GM23338 (cell line): ENCODE measurements around the gene GIGYF2. TPM values are rescaled to one million over a fixed set of nuclear protein-coding genes. Genes with fewer than 3 reads are reported as not detected.

Source experiments
- ATAC-seq: fragments of 200-7000 bp; cut with Tn5 transposase; 3 replicates; pipeline ENCODE4 v1.9.1; 2020
- DNase-seq: peaks from one replicate; pipeline ENCODE4 v3.0.0-alpha.2; 2015; ENCODE audit warnings: low spot score
- H2AFZ ChIP-seq: fragments of 200-600 bp; sonication (generic); 2 replicates; pipeline ENCODE4 v1.8.0; 2016; ENCODE audit warnings: antibody characterized with exemption, mild to moderate bottlenecking, moderate library complexity
- H3F3A ChIP-seq: fragments of 200-600 bp; sonication (generic); replicated peaks from 2 replicates; pipeline ENCODE4 v1.8.0; 2017; ENCODE audit warnings: antibody characterized with exemption, mixed run types, low read depth
- H3K27ac ChIP-seq: fragments of 200-600 bp; sonication (generic); 2 replicates; pipeline ENCODE4 v1.6.1; 2016; ENCODE audit warnings: low read depth
- H3K27me3 ChIP-seq: fragments of 200-600 bp; sonication (generic); 2 replicates; pipeline ENCODE4 v1.8.0; 2016; ENCODE audit warnings: mild to moderate bottlenecking, mixed run types, moderate library complexity; ENCODE audit not compliant: insufficient read depth
- H3K36me3 ChIP-seq: fragments of 200-600 bp; sonication (generic); 2 replicates; pipeline ENCODE4 v1.8.0; 2016; ENCODE audit warnings: mild to moderate bottlenecking; ENCODE audit not compliant: insufficient read depth
- H3K4me1 ChIP-seq: fragments of 200-600 bp; sonication (generic); 2 replicates; pipeline ENCODE4 v1.8.0; 2016; ENCODE audit warnings: mild to moderate bottlenecking, moderate library complexity; ENCODE audit not compliant: insufficient read depth
- H3K4me2 ChIP-seq: fragments of 200-600 bp; sonication (generic); 2 replicates; pipeline ENCODE4 v1.7.1; 2017; ENCODE audit warnings: mixed run types
- H3K4me3 ChIP-seq: fragments of 200-600 bp; sonication (generic); 2 replicates; pipeline ENCODE4 v1.6.1; 2016; ENCODE audit warnings: mixed run types
- H3K79me2 ChIP-seq: fragments of 200-600 bp; sonication (generic); replicated peaks from 2 replicates; pipeline ENCODE4 v1.8.0; 2017; ENCODE audit warnings: mild to moderate bottlenecking; ENCODE audit not compliant: insufficient read depth
- H3K9me2 ChIP-seq: fragments of 200-600 bp; sonication (generic); 2 replicates; pipeline ENCODE4 v1.8.0; 2017; ENCODE audit not compliant: insufficient read depth
- H4K20me1 ChIP-seq: fragments of 200-600 bp; sonication (generic); replicated peaks from 2 replicates; pipeline ENCODE4 v1.8.0; 2017; ENCODE audit warnings: mild to moderate bottlenecking; ENCODE audit not compliant: insufficient read depth
- H3K27ac Mint-ChIP-seq: 2 replicates; pipeline ENCODE4 v1.8.0; 2020; ENCODE audit warnings: inconsistent platforms, mild to moderate bottlenecking, moderate library complexity, mixed read lengths
- H3K27me3 Mint-ChIP-seq: 3 replicates; pipeline ENCODE4 v1.8.0; 2022; ENCODE audit warnings: low read depth, mild to moderate bottlenecking, moderate library complexity, mixed read lengths, inconsistent platforms; ENCODE audit not compliant: insufficient read depth, poor library complexity
- H3K36me3 Mint-ChIP-seq: 3 replicates; pipeline ENCODE4 v1.8.0; 2021; ENCODE audit warnings: low read depth, mild to moderate bottlenecking, inconsistent platforms, moderate library complexity, mixed read lengths
- H3K4me1 Mint-ChIP-seq: 3 replicates; pipeline ENCODE4 v1.8.0; 2020; ENCODE audit warnings: mild to moderate bottlenecking, inconsistent platforms, mixed read lengths
- H3K4me3 Mint-ChIP-seq: 3 replicates; pipeline ENCODE4 v1.8.0; 2021; ENCODE audit warnings: moderate library complexity, mild to moderate bottlenecking, inconsistent platforms, mixed read lengths
- H3K9me3 Mint-ChIP-seq: 3 replicates; pipeline ENCODE4 v1.8.0; 2020; ENCODE audit warnings: moderate library complexity, mild to moderate bottlenecking, inconsistent platforms, mixed read lengths
- EZH2 ChIP-seq: fragments of 200-600 bp; sonication (generic); IDR thresholded peaks from one replicate; pipeline ENCODE4 v1.8.0; 2017; ENCODE audit warnings: antibody characterized with exemption, mild to moderate bottlenecking, low read depth; ENCODE audit not compliant: unreplicated experiment
- EZH2phosphoT487 ChIP-seq: fragments of 200-600 bp; sonication (generic); IDR thresholded peaks from one replicate; pipeline ENCODE4 v1.8.1; 2018; ENCODE audit warnings: antibody characterized with exemption; ENCODE audit not compliant: unreplicated experiment
- JUNB ChIP-seq: IDR thresholded peaks from one replicate; pipeline ENCODE4 v1.6.1; 2016; ENCODE audit warnings: antibody characterized with exemption; ENCODE audit not compliant: unreplicated experiment
- NANOG ChIP-seq: IDR thresholded peaks from 2 replicates; pipeline ENCODE4 v1.6.1; 2016; ENCODE audit warnings: antibody characterized with exemption, borderline replicate concordance
- polyA plus RNA-seq: library from polyadenylated mRNA; unstranded; fragments of >200 nt; fragmentation: Nextera tagmentation; extraction: Ambion mirVana; gene quantifications from 2 replicates; pipeline ENCODE4 v1.2.1, GENCODE V29; 2016
- total RNA-seq: library from RNA; depleted of rRNA; stranded (reverse); fragments of >200 nt; shearing (Covaris generic); gene quantifications from 2 replicates; pipeline ENCODE4 v1.2.3, GENCODE V29; 2014
- TF ChIP-seq, protein P1 (sequence below), 2 experiments: fragments of 200-600 bp in 1 of 2; sonication (generic) in 1 of 2; conservative IDR thresholded peaks; 2 replicates each; pipeline versions ENCODE4 v1.5.1 to v1.6.1; 2016 to 2017; ENCODE audit warnings: antibody characterized with exemption in 2 of 2, low read depth in 2 of 2, mild to moderate bottlenecking in 2 of 2, moderate library complexity in 1 of 2
- TF ChIP-seq, protein P2 (sequence below): IDR thresholded peaks from one replicate; pipeline ENCODE4 v1.6.1; 2018; ENCODE audit warnings: antibody characterized with exemption; ENCODE audit not compliant: unreplicated experiment

Gene GIGYF2
- total and polyA plus RNA-seq, 2 experiments from 2014 or later: 48.9 to 104 TPM

DNA sequence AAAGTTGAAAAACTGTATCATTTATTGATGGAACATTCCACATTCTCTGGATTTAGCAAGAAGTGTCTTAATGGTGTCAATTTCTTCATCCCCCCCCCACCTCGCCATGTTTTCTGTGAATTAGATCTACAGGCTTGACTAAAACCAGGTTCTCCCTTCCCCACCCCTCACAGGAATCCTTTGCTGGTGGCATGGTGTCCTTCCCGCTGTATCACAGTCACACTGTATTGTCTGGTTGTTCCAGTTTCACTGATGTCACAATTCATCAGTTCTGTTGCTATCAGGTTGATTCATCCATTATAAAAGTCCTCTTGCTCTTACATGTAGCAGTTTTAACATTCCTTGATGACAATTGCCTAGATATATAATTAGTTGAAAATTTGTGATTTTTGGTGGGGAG lies 166.9 kb downstream of the GIGYF2 start (continued):
- TF ChIP-seq, protein P1, sequence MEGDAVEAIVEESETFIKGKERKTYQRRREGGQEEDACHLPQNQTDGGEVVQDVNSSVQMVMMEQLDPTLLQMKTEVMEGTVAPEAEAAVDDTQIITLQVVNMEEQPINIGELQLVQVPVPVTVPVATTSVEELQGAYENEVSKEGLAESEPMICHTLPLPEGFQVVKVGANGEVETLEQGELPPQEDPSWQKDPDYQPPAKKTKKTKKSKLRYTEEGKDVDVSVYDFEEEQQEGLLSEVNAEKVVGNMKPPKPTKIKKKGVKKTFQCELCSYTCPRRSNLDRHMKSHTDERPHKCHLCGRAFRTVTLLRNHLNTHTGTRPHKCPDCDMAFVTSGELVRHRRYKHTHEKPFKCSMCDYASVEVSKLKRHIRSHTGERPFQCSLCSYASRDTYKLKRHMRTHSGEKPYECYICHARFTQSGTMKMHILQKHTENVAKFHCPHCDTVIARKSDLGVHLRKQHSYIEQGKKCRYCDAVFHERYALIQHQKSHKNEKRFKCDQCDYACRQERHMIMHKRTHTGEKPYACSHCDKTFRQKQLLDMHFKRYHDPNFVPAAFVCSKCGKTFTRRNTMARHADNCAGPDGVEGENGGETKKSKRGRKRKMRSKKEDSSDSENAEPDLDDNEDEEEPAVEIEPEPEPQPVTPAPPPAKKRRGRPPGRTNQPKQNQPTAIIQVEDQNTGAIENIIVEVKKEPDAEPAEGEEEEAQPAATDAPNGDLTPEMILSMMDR (conservative IDR thresholded peaks at IDR 0.05; ENCODE audit: low read depth in 2 of 2): no peak
- TF ChIP-seq JUNB (no peak), EZH2 (no peak), EZH2phosphoT487 (no peak), NANOG (no peak)

DNA sequence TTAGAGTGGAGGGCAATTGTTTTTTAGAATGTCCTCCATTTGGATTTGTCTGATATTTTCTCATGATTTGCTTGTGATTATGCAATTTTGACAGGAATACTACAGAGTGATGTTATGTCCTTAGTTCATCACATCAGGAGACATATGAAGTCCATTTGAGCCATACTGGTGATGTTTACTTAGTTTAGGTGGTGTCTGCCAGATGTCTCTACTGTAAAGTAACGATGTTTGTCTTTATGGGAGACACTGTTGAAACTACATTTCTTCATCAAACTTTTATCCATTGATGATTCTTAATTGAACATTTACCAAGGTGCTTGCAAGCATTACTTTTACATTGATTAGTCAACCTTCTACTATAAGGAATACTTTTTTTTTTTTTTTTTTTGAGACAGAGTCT lies 168.0 kb downstream of the GIGYF2 start:
- no peak for TF ChIP-seq EZH2
- TF ChIP-seq, protein P2, sequence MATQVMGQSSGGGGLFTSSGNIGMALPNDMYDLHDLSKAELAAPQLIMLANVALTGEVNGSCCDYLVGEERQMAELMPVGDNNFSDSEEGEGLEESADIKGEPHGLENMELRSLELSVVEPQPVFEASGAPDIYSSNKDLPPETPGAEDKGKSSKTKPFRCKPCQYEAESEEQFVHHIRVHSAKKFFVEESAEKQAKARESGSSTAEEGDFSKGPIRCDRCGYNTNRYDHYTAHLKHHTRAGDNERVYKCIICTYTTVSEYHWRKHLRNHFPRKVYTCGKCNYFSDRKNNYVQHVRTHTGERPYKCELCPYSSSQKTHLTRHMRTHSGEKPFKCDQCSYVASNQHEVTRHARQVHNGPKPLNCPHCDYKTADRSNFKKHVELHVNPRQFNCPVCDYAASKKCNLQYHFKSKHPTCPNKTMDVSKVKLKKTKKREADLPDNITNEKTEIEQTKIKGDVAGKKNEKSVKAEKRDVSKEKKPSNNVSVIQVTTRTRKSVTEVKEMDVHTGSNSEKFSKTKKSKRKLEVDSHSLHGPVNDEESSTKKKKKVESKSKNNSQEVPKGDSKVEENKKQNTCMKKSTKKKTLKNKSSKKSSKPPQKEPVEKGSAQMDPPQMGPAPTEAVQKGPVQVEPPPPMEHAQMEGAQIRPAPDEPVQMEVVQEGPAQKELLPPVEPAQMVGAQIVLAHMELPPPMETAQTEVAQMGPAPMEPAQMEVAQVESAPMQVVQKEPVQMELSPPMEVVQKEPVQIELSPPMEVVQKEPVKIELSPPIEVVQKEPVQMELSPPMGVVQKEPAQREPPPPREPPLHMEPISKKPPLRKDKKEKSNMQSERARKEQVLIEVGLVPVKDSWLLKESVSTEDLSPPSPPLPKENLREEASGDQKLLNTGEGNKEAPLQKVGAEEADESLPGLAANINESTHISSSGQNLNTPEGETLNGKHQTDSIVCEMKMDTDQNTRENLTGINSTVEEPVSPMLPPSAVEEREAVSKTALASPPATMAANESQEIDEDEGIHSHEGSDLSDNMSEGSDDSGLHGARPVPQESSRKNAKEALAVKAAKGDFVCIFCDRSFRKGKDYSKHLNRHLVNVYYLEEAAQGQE: no peak
- Histone ChIP-seq H3K4me1 (no peaks in the 10 kb centered on the region), H3K27ac (no peak overlapping the region), H3K4me3 (no peak overlapping the region), H3K9me2 (no peaks in the 10 kb centered on the region), H3K4me2 (no peak overlapping the region), H3K79me2 (no peaks in the 10 kb centered on the region), H3K27me3 (no peaks in the 10 kb centered on the region), H3F3A (no peaks in the 10 kb centered on the region), H3K36me3 (no peaks in the 10 kb centered on the region), H2AFZ (no peak overlapping the region), H4K20me1 (peaks cover 5% of the 10 kb centered on the region; the same call in 1 of the 2 replicates)
- no peak for ATAC-seq
- no peaks in the 10 kb centered on the region for H3K27me3 Mint-ChIP-seq
- no peaks in the 10 kb centered on the region for H3K9me3 Mint-ChIP-seq
- no peak for DNase-seq
- no peak overlapping the region for H3K27ac Mint-ChIP-seq
- H3K4me1 Mint-ChIP-seq: peaks cover 6% of the 10 kb centered on the region
- H3K4me3 Mint-ChIP-seq: no peak overlapping the region
- H3K36me3 Mint-ChIP-seq: no peaks in the 10 kb centered on the region

DNA sequence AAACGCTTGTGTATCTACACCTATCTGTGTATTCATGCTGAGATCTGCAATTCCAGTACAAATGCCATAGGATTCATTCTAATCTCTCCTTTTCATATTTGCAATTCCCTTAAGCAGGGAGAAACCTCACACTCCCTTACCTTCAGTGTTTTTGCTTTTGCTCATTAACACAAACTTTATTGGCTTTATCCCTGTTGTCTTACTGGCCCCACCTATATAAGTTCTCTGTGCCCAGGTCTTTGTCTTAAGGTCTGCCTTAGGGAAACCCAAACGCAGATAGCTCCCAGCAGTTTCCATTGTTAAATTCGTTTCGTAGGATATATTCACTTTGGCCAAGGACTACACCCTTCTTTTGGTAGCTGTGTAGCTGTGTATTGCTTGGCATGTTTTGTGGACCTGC lies 169.0 kb downstream of the GIGYF2 start:
- no peak overlapping the region for H3K4me3 ChIP-seq
- no peak overlapping the region for H3K4me2 ChIP-seq
- H3K27me3 ChIP-seq: no peaks in the 10 kb centered on the region
- no peak overlapping the region for H3K27ac ChIP-seq
- no peaks in the 10 kb centered on the region for H3F3A ChIP-seq
- DNase-seq: no peak
- ATAC-seq: no peak
- H3K9me2 ChIP-seq: no peaks in the 10 kb centered on the region
- H4K20me1 ChIP-seq: peaks cover 5% of the 10 kb centered on the region; the same call in 1 of the 2 replicates
- Mint-ChIP-seq H3K9me3 (no peaks in the 10 kb centered on the region), H3K4me3 (no peak overlapping the region), H3K36me3 (no peaks in the 10 kb centered on the region), H3K27me3 (peaks cover 3% of the 10 kb centered on the region), H3K27ac (no peak overlapping the region), H3K4me1 (peaks cover 12% of the 10 kb centered on the region)
- no peaks in the 10 kb centered on the region for H3K36me3 ChIP-seq
- TF ChIP-seq, protein P2: no peak
- no peaks in the 10 kb centered on the region for H3K79me2 ChIP-seq
- H2AFZ ChIP-seq: no peak overlapping the region
- H3K4me1 ChIP-seq: no peaks in the 10 kb centered on the region
